ENCODE results near the gene ANO7. TPM values are rescaled to one million over a fixed set of nuclear protein-coding genes. Genes with fewer than 3 reads are reported as not detected.
A peak's percentile ranks its signal among the peaks of the same experiment; 100 is the strongest.

The ANO7 gene
- total RNA-seq, 1 donor from 2014 or later, result 16.1 TPM

DNA sequence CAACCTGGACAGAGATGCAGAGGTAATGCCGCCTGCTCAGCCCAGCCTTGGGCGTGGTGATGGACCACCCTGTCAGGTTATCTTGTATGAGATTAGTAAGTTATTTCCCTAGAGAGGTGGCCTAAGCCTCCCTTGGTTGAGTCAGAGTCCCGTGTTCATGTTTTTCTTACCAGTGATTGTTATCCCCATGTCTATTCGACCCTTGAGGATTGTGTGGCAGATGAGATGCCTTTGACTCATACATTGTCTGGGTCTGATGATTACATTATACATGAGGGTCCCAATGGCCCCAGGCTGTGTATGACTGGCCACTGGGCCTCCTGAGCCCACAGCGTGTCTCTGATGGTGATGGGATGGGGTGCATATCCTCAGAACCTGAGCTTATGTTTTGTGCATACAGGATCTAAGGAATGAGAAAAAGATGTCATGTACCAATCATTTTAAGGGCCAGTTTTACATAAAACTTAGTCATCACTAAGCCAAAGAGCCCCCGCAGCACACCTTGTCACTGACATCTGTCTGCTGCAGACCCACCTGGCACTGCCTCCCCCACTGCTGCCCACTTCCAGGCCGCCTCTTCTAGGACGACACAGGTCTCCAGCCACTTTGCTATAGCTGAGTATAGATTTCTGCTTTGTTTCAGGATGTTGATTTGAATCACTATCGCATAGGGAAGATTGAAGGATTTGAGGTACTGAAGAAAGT lies 30.5 kb upstream of the ANO7 start:
- H3K27ac Mint-ChIP-seq (ENCODE audit: unreplicated experiment), result no peak overlapping the region
- DNase-seq (ENCODE audit: low spot score), result no peak
- H3K36me3 Mint-ChIP-seq (ENCODE audit: low read depth, unreplicated experiment), result peaks cover 11% of the 10 kb centered on the region
- TF ChIP-seq, protein P1, sequence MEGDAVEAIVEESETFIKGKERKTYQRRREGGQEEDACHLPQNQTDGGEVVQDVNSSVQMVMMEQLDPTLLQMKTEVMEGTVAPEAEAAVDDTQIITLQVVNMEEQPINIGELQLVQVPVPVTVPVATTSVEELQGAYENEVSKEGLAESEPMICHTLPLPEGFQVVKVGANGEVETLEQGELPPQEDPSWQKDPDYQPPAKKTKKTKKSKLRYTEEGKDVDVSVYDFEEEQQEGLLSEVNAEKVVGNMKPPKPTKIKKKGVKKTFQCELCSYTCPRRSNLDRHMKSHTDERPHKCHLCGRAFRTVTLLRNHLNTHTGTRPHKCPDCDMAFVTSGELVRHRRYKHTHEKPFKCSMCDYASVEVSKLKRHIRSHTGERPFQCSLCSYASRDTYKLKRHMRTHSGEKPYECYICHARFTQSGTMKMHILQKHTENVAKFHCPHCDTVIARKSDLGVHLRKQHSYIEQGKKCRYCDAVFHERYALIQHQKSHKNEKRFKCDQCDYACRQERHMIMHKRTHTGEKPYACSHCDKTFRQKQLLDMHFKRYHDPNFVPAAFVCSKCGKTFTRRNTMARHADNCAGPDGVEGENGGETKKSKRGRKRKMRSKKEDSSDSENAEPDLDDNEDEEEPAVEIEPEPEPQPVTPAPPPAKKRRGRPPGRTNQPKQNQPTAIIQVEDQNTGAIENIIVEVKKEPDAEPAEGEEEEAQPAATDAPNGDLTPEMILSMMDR (IDR thresholded peaks at IDR 0.05; ENCODE audit: unreplicated experiment), result no peak
- H3K4me3 Mint-ChIP-seq (ENCODE audit: unreplicated experiment), result peak overlapping the region; percentile 67
- no peaks in the 10 kb centered on the region for H3K9me3 Mint-ChIP-seq (ENCODE audit: unreplicated experiment)
- H3K27me3 Mint-ChIP-seq (ENCODE audit: unreplicated experiment), result peaks cover 5% of the 10 kb centered on the region
- peaks cover 15% of the 10 kb centered on the region for H3K4me1 Mint-ChIP-seq (ENCODE audit: unreplicated experiment)

DNA sequence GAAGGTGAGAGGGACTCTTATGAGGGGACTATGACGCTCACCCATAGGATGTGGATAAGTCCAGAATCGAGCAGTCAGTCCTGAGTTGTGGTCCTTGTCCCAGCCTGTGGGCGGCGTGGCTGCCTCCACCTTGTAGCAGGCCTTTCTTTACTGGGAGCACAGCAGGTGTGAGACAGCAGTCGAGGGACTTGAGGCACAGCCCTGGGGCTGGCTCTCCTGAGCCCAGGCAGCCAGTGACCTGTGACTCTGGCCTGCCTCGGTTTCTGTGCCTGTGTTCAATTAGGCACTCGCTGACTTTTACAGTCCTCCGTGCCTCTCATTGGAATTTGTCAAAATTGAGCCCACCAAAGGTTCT lies 30.0 kb upstream of the ANO7 start:
- no peak overlapping the region for H3K4me3 Mint-ChIP-seq (ENCODE audit: unreplicated experiment)
- TF ChIP-seq, protein P1 (IDR thresholded peaks at IDR 0.05; ENCODE audit: unreplicated experiment), result no peak
- H3K4me1 Mint-ChIP-seq (ENCODE audit: unreplicated experiment), result peaks cover 15% of the 10 kb centered on the region
- H3K27me3 Mint-ChIP-seq (ENCODE audit: unreplicated experiment), result peaks cover 3% of the 10 kb centered on the region
- no peak overlapping the region for H3K27ac Mint-ChIP-seq (ENCODE audit: unreplicated experiment)
- DNase-seq (ENCODE audit: low spot score), result no peak
- H3K36me3 Mint-ChIP-seq (ENCODE audit: low read depth, unreplicated experiment), result peaks cover 12% of the 10 kb centered on the region
- H3K9me3 Mint-ChIP-seq (ENCODE audit: unreplicated experiment), result no peaks in the 10 kb centered on the region

DNA sequence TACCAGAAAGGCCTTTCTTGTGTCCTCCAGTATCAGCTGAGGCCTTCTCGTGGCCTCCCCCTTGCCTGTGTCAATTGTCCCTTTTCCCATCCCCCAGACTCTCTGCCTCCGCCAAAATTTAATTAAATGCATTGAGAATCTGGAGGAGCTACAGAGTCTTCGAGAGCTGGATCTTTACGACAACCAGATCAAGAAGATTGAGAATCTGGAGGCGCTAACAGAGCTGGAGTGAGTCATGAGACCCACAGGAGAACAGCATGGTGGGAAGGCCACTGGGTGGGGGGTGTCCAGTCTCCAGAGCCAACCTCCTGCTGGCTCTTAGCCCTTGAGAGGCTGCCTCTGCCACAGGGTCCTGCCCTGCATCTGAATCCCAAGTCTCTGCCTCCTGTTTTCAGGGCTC lies 29.4 kb upstream of the ANO7 start:
- H3K4me1 Mint-ChIP-seq (ENCODE audit: unreplicated experiment), result peaks cover 15% of the 10 kb centered on the region
- TF ChIP-seq, protein P1 (IDR thresholded peaks at IDR 0.05; ENCODE audit: unreplicated experiment), result no peak
- no peak overlapping the region for H3K4me3 Mint-ChIP-seq (ENCODE audit: unreplicated experiment)
- no peak for DNase-seq (ENCODE audit: low spot score)
- H3K27me3 Mint-ChIP-seq (ENCODE audit: unreplicated experiment), result peaks cover 3% of the 10 kb centered on the region
- no peak overlapping the region for H3K27ac Mint-ChIP-seq (ENCODE audit: unreplicated experiment)
- no peaks in the 10 kb centered on the region for H3K9me3 Mint-ChIP-seq (ENCODE audit: unreplicated experiment)
- peaks cover 14% of the 10 kb centered on the region for H3K36me3 Mint-ChIP-seq (ENCODE audit: low read depth, unreplicated experiment)

- Mint-ChIP-seq H3K27ac (ENCODE audit: unreplicated experiment) (no peak overlapping the region), H3K4me1 (ENCODE audit: unreplicated experiment) (peaks cover 15% of the 10 kb centered on the region), H3K4me3 (ENCODE audit: unreplicated experiment) (no peak overlapping the region), H3K27me3 (ENCODE audit: unreplicated experiment) (peaks cover 3% of the 10 kb centered on the region), H3K9me3 (ENCODE audit: unreplicated experiment) (no peaks in the 10 kb centered on the region), H3K36me3 (ENCODE audit: low read depth, unreplicated experiment) (peaks cover 14% of the 10 kb centered on the region)
- TF ChIP-seq, protein P1 (IDR thresholded peaks at IDR 0.05; ENCODE audit: unreplicated experiment), result no peak
- no peak for DNase-seq (ENCODE audit: low spot score)
Measured at GRCh38 chr2:241160318-241160717, 28.2 kb upstream of the ANO7 start.

DNA sequence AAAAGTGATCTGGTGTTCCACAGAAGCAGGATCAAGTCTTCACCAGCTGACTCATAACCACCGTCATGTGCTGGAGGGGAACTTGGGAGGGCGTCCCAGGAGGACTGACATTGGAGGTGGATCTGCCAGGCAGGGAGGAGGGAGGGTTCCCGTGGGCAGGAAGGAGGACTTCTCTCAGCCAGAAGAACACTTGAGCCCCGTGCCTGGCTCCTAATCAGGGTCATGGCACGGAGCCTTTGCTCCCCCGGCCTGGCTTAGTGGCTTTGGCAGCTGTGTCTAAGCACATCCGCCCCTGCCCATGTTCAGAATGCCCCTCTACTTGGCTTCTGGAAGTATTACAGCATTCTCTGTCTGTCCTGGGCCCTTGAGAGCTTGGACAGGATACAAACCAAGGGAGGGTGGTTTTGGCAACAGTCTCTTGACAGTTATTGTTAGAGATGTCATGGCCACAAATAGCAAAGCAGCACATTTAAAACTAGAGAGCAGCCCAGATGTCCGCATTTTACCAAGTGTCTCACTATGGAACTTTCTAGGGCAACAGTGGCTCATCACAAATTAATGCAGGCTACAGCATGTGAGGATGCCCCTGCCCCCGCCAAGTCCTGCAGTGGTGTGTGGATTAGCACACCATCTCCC lies 26.7 kb upstream of the ANO7 start:
- Mint-ChIP-seq H3K9me3 (ENCODE audit: unreplicated experiment) (no peaks in the 10 kb centered on the region), H3K36me3 (ENCODE audit: low read depth, unreplicated experiment) (peaks cover 17% of the 10 kb centered on the region), H3K4me3 (ENCODE audit: unreplicated experiment) (no peak overlapping the region), H3K27me3 (ENCODE audit: unreplicated experiment) (peaks cover 3% of the 10 kb centered on the region), H3K4me1 (ENCODE audit: unreplicated experiment) (peaks cover 13% of the 10 kb centered on the region), H3K27ac (ENCODE audit: unreplicated experiment) (no peak overlapping the region)
- TF ChIP-seq, protein P1 (IDR thresholded peaks at IDR 0.05; ENCODE audit: unreplicated experiment), result no peak
- DNase-seq (ENCODE audit: low spot score), result no peak
